ENCODE data around the gene MRPL12. TPM values are rescaled to one million over a fixed set of nuclear protein-coding genes. Genes with fewer than 3 reads are reported as not detected.

Gene MRPL12
- total RNA-seq (ENCODE audit: low replicate concordance), result 87.9 and 107 TPM in 2 replicates
- long read RNA-seq, transcript MRPL12-201 (5 exons, 1,028 nt), result major isoform, 23 of 24 reads
- long read RNA-seq, partial matches to known transcripts, result 1 of 24 reads
- long read RNA-seq, other reads (novel, unspliced or antisense), result 0 of 24 reads

DNA sequence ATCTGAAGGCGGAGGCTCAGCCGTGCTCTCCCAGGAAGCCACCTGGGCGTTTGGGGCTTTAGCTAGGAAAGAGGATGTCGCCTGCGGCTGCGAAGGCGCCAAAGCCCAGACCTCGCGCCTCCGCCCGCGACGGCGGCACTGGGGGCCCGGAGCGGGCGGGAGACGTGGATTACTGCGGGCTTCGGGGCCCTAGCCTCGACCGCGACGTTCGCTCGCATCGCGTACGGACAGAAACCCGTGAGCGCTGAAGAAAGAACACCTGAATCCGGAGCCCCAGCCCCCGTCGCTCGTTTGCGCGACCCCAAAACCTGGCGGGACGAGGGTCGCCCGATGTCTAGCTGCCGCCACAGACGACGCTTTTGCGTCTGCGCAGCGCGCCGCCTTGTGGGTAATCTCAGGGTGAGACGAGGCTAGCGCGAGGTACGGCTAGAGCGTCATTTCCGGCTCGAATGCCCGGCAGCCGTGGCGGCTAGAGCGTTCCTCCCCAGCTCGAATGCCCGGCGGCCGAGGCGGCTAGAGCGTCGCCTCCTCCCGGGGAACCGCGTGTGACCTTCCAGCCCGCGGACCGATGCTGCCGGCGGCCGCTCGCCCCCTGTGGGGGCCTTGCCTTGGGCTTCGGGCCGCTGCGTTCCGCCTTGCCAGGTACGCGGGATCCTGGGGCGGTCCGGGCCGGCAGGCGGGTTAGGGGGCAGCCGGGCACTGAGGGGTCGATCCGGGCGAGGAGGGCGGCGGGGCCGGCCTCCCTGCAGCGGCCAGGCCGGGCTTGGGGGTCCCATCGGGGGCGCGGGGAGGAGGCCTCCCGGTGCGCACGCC lies at the start of gene MRPL12:
TSS of gene MRPL12 (plus strand) at position 434 of the 813 bp plus-strand sequence. CDS start at position 569, 135 bp downstream.
- Mint-ChIP-seq H3K4me1 (ENCODE audit: unreplicated experiment) (peaks cover 4% of the 10 kb centered on the region), H3K36me3 (peaks cover 16% of the 10 kb centered on the region), H3K27me3 (no peaks in the 10 kb centered on the region), H3K4me3 (peak within 1 kb of the TSS; percentile 94), H3K27ac (peak within 1 kb of the TSS; percentile 94), H3K9me3 (no peaks in the 10 kb centered on the region)
- peak; percentile 91 for DNase-seq (ENCODE audit: extremely low spot score, unreplicated experiment)
- TF ChIP-seq, protein P1, sequence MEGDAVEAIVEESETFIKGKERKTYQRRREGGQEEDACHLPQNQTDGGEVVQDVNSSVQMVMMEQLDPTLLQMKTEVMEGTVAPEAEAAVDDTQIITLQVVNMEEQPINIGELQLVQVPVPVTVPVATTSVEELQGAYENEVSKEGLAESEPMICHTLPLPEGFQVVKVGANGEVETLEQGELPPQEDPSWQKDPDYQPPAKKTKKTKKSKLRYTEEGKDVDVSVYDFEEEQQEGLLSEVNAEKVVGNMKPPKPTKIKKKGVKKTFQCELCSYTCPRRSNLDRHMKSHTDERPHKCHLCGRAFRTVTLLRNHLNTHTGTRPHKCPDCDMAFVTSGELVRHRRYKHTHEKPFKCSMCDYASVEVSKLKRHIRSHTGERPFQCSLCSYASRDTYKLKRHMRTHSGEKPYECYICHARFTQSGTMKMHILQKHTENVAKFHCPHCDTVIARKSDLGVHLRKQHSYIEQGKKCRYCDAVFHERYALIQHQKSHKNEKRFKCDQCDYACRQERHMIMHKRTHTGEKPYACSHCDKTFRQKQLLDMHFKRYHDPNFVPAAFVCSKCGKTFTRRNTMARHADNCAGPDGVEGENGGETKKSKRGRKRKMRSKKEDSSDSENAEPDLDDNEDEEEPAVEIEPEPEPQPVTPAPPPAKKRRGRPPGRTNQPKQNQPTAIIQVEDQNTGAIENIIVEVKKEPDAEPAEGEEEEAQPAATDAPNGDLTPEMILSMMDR (conservative IDR thresholded peaks at IDR 0.05), result peak; percentile 44

DNA sequence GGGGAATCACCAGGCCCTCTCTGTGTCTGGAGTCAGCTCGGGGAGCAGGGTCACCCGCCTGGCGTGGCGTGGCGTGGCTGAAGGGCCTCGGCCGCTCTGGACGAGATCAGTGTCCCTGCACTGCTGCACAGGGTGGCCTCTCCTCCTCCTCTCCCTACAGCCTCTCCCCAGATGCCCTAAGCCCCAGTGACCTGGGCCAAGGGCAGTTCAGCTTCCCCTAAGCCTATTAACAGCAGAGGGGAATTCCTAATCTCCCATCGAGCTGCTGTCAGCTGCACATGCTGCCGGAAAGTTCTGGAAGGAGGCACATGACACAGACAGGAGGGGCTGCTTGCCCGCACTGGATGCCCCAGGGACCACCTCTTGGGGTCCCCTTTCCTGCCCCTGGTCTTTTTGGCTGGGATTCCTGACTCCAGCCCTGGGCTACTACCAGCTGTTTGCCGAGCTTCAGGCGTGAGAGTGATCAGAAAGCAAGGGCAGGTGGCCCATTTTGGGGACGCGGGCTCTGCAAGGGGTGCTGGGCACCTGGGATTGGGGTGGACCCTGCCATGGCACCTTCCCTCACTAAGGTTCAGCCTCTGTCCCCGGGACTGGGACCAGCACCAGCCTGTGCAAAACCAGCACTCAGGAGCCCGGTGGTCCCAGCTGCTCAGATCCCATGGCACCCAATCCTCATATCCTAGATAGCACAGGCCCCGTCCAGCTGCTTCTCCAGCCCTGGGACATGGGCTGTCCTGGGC lies 47.6 kb upstream of the MRPL12 start:
- Mint-ChIP-seq H3K36me3 (no peaks in the 10 kb centered on the region), H3K4me3 (no peak overlapping the region), H3K9me3 (no peaks in the 10 kb centered on the region), H3K4me1 (ENCODE audit: unreplicated experiment) (peaks cover 4% of the 10 kb centered on the region), H3K27me3 (no peaks in the 10 kb centered on the region), H3K27ac (no peak overlapping the region)
- TF ChIP-seq, protein P1 (conservative IDR thresholded peaks at IDR 0.05), result no peak
- DNase-seq (ENCODE audit: extremely low spot score, unreplicated experiment), result no peak

DNA sequence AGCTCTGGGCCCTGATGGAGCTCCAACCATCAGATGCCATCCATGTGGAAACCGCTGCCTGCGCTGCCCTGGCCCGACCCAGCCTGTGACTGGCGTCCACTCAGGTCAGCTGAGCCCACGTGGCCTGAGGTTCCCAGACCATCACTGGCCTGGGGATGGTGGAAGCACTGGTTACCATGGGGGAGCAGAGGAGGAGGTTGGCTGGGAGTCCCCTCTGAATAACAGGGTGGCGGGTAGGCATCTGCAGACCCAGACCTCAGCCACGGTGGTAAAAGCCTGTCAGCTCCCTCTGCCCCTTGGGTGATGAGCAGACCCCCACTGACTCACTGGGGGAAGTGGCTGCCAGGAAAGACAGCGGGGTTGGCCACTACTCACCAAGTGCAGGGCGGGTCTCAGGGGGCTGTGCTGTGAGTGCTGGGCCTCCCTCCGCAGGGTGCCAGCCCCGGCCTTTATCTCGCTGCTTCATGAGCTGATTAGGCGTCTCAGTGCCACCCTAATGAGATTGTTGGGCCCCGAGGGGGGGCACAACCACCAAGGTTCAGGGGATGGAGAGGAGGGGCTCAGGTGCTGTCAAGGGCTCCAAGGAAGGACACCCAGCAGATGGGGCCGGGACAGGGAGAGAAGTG lies 46.9 kb upstream of the MRPL12 start, which contains the start of gene PDE6G:
TSS of gene PDE6G (minus strand) at position 425 of the 626 bp plus-strand sequence. CDS start 3,237 bp downstream, outside the sequence.
- no peak within 1 kb of the TSS for H3K27ac Mint-ChIP-seq
- peaks cover 4% of the 10 kb centered on the region for H3K4me1 Mint-ChIP-seq (ENCODE audit: unreplicated experiment)
- TF ChIP-seq, protein P1 (conservative IDR thresholded peaks at IDR 0.05), result no peak
- H3K36me3 Mint-ChIP-seq, result no peaks in the 10 kb centered on the region
- no peaks in the 10 kb centered on the region for H3K9me3 Mint-ChIP-seq
- no peak within 1 kb of the TSS for H3K4me3 Mint-ChIP-seq
- no peak for DNase-seq (ENCODE audit: extremely low spot score, unreplicated experiment)
- H3K27me3 Mint-ChIP-seq, result no peaks in the 10 kb centered on the region

DNA sequence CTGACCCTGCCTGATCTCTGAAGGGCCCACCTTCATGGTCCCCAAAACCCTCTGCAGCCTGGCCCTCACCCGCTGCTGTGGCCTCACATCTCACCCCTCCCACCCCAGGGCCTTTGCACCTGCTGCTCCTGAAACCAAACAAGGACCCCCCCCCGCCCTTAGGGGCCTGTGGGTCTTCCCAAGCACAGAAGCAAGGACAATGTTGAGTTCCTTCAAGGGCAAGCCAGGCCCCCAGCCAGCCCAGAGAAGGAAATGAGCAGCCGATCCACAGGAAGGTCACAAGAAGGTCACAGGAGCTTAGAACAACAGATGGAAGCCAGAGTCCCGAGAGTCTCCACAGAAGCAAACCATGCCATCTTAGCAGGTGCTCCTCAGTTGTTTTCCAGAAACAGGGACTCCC lies 46.3 kb upstream of the MRPL12 start:
- Mint-ChIP-seq H3K36me3 (no peaks in the 10 kb centered on the region), H3K4me3 (no peak overlapping the region), H3K27me3 (no peaks in the 10 kb centered on the region), H3K9me3 (no peaks in the 10 kb centered on the region), H3K4me1 (ENCODE audit: unreplicated experiment) (peaks cover 1% of the 10 kb centered on the region), H3K27ac (no peak overlapping the region)
- TF ChIP-seq, protein P1 (conservative IDR thresholded peaks at IDR 0.05), result no peak
- no peak for DNase-seq (ENCODE audit: extremely low spot score, unreplicated experiment)

DNA sequence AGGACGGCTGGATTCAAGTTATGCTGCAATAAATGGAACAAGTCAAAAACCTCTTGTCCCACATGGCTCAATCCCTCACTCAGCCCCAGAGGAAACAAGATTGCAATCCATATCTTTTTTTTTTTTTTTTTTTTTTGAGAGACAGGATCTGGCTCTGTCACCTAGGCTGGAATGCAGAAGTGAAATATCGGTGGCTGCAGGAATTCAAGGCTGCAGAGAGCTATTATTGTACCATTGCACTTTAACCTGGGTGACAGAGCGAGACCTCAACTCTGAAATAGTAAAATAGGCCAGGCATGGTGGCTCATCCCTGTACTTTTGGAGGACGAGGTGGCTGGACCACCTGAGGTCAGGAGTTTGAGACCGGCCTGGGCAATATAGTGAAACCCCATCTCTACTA lies 44.1 kb upstream of the MRPL12 start:
- H3K36me3 Mint-ChIP-seq, result no peaks in the 10 kb centered on the region
- no peaks in the 10 kb centered on the region for H3K9me3 Mint-ChIP-seq
- TF ChIP-seq, protein P1 (conservative IDR thresholded peaks at IDR 0.05), result no peak
- H3K27me3 Mint-ChIP-seq, result no peaks in the 10 kb centered on the region
- no peaks in the 10 kb centered on the region for H3K4me1 Mint-ChIP-seq (ENCODE audit: unreplicated experiment)
- DNase-seq (ENCODE audit: extremely low spot score, unreplicated experiment), result no peak
- H3K4me3 Mint-ChIP-seq, result no peak overlapping the region
- H3K27ac Mint-ChIP-seq, result peak overlapping the region; percentile 84

Data from type B pancreatic cell (in vitro differentiated cells).